ENCODE measurements around the gene ING4.

DNA sequence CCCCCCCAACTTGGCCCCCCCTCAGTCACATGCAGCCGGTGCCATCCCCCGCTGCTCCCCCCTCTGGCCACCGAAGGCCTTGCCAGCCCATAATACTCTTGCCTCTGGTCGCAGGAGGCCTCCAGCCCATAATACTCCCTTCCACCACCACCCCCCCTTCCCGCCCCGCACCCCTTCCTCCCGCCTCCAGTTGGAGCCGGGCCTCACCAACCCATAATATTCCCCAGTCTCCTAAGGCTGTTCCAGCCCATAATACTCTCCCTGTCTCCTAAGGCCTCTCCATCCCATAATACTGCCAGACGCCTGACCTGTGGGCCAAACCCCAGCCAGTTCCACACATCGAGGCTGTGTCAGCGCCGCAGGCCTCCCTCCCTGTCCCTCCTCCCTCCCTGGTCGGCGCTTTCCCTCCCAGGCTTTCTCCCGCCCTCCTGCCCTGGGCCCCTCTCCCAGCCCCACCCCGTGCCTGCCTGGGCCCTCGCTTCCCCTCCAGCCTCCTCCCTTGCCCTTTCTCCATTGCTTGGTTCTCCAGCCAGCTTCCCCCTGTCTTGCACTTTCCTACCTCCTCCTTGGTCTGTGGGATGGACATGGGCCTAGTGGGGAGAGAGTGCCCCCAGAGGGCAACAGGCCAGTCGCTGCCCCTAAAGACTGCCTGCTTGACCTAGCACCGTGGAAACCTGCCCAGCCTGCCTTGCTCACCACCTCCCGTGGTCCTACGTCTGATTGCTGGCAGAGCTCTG lies 49.0 kb downstream of the ING4 start:
- TF ChIP-seq, protein P1, sequence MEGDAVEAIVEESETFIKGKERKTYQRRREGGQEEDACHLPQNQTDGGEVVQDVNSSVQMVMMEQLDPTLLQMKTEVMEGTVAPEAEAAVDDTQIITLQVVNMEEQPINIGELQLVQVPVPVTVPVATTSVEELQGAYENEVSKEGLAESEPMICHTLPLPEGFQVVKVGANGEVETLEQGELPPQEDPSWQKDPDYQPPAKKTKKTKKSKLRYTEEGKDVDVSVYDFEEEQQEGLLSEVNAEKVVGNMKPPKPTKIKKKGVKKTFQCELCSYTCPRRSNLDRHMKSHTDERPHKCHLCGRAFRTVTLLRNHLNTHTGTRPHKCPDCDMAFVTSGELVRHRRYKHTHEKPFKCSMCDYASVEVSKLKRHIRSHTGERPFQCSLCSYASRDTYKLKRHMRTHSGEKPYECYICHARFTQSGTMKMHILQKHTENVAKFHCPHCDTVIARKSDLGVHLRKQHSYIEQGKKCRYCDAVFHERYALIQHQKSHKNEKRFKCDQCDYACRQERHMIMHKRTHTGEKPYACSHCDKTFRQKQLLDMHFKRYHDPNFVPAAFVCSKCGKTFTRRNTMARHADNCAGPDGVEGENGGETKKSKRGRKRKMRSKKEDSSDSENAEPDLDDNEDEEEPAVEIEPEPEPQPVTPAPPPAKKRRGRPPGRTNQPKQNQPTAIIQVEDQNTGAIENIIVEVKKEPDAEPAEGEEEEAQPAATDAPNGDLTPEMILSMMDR (IDR thresholded peaks at IDR 0.05): peak in 1 of 3 experiments; percentile 11
- TF ChIP-seq EP300 (IDR thresholded peaks at IDR 0.05): no peak

All from esophagus muscularis mucosa (tissue), 3 donors.